ENCODE measurements around the gene EMID1.
A peak's percentile ranks its signal among the peaks of the same experiment; 100 is the strongest.

- TF ChIP-seq CTCF (optimal IDR thresholded peaks at IDR 0.05 in 1 of 3, IDR thresholded peaks at IDR 0.05 in 1 of 3, conservative IDR thresholded peaks at IDR 0.05 in 1 of 3; ENCODE audit: extremely low read depth in 1 of 3, insufficient read depth in 2 of 3, low read length in 3 of 3) (peak in 1 of 3 experiments; percentile 48), EZH2 (IDR thresholded peaks at IDR 0.05; ENCODE audit: low read length) (no peak)
These were observed at the start of gene EMID1 for GRCh38 chr22:29205594-29206371.

All from keratinocyte (primary cell).